ENCODE results near the gene BMP6.
"Not testable (repeated sequence)": the region's sequence is repeated elsewhere in the genome, so short reads cannot be mapped to it uniquely, and the experiment has no call there.

Gene BMP6

DNA sequence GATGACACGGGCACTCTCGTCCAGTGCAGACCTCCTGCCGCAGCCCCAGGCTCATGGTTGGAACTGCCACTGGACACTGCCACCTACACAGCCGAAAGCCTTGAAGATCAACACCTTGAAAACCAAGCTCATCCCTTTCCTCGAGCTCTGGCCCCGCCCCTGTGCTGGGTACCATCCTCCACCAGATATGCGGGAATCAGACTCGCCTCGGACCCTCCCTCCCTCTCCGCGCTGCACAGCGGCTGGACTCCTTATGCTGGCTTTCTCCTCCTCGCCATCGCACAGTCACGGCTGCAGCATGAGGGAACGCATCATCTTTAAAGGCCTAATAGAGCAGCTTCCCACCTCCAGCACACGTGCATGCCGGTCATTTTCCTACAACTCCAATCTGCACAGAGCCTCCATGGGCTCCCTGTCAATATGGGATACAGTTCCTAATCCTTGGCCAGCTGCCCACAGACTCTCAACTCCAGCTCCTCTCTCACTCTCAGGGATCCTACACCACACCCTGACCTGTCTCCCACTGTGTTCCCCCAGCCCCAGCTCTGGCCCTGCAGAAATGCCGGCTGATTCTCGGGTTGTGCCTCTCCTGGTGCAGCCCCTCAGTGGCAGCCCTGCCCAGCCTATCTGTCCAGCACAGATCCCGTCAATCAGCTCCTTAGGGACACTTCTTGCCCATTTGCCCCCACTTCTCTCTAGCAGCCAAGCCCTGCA, 161.5 kb downstream of the BMP6 start:
- DNase-seq (ENCODE audit: low read depth), result no peak

DNA sequence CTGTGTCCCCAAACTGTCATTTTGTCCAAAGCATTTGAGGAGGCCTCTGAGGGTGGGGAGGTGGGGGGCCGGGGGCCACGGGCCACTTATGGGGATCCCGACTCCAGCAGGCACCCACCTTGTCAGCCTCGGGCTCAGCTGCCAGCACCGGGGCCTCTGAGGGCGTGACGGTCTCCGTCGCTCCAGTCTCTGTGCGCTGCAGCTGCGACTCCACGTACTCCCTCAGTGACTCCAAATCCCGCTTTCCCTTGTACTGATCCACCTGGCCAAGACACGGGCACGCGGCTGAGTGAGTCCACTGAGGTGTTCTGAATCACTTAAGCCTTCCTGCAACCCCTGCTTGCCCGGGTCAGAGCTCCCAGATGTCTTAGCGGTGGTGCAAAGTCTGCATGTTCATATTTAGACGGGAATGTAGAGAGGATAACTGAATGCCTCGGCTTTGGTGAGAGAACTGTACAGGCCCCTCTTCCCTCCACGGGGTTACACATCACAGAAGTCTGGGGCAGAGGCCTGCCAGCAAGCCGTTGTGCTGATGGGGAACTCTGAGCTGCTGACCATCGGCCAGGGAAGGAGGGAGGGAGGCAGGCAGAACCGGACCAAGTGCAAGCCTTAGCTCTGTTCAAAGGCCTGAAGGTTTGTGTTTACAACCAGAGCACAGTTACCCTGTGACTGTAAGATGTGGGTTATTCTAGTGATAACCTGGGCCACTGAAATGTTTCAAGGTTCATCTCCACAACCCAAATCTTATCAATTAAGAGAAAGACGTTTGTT, 162.9 kb downstream of the BMP6 start:
- no peak for DNase-seq (ENCODE audit: low read depth)

DNA sequence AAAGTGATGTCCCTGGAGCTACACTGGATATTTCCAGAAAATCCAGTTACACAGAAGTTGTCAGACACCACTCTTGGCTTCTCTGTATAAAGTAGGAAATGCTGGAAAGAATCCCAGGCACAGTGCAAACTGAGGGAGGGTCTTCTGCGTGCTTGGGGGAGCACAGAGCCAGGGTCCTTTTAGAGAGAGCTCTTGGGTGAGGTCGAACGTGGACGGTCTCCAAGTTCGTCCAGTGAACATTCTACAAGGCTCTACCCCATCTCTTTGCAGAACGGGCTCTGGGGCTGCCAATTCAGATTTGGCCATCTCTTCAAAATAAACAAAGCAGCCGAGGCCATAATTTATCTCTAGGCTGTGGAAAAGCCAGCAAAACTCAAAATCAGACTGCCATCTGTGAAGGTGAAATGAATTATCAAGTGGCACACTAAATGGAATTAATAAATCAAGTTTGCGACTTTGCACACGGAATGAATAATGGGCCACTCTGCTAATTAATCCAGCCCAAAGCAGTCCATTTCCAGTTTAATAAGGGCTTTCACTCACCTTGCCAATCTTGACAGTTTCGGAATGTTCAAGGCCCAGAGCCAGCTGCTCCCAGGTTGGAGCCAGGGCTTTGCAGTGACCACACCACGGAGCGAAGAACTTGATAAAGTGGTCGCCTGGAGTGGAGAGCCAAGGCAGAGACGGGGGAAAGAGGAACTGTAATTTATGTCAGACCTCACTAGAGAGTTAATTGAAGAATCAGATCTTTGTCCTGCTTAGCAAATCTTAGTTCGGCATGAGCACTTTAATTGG, 165.4 kb downstream of the BMP6 start:
- DNase-seq (ENCODE audit: low read depth), result no peak

DNA sequence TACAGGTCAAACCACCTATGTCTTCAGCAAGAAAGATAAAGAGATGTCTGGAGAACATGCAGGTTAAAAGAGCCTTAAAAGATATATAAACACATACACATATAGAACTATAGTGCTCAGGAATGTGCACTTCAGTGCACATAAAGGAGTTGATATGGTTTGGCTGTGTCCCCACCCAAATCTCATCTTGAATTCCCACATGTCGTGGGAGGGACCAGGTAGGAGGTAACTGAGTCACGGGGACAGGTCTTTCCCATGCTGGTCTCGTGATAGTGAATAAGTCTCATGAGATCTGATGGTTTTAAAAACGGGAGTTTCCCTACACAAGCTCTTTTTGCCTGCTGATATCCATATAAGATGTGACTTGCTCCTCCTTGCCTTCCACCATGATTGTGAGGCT, 166.5 kb downstream of the BMP6 start:
- not testable (repeated sequence) for DNase-seq (ENCODE audit: low read depth)

DNA sequence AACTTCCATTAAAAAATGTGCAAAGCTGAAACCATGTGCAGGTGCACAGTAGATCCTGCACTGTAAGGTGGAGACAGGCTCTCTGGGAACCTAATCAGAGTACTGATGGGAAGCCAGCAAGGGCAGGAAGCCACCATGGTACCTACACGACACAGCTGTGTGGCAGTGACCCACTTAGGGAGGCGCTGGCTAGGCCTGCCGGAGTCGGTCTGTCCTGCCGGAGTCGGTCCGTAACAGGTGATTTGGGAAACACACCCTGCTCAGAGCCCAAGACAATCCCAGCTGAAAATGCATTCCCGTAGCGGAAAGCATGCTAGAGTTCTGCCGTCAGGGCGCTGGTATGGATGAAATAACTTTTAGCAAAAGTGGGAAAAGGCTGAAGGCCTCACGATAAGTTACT, 167.4 kb downstream of the BMP6 start:
- DNase-seq (ENCODE audit: low read depth), result no peak

DNA sequence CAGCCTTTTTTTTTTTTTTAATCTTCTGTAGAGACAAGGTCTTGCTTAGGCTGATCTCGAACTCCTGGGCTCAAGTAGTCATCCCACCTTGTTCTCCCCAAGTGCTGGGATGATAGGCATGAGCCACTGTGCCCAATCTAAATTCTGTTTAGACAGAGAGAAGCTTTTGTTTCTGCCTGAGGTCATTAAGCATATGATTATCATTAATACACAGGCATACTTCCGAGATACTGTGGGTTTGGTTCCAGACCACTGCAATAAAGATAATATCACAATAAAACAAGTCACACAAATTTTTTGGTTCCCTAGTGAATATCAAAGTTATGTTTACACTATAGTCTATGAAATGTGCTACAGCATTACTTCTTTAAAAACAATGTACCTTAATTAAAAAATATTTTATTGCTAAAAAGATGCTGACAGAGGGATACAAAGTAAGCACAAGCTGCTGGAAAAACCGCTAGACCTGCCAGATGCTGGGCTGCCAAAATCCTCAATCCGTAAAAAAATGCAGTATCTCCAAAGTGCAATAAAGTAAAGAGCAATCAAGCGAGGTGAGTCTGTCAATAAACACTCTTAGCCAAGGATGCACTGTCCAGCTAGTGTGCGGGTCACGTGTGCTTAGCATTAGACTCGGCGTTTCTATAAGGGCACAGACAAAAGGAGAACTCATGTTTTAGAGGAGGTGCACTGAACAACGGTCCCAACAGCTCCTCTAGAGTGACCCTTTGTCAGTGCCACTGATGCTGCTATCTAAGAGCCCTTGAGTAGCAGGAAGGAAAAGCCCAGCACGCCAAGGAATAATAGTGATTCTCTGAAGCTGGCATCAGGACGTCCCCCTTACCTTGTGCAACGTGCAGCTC, 168.6 kb downstream of the BMP6 start:
- no peak for DNase-seq (ENCODE audit: low read depth)

DNA sequence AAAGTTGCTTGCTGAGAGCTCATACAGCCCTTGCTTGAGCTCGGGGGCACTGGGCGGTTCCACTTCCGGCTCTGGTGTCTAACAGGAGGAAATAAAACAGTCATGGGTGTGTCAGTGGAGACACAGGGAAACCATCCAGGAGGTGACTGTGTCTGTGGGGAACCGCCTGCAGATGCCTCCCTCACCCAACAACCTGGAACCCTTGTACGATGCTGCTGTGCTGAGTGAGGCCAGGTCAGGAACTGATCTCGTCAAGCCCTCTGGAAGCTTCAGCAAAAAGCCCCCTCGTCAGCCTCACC, 169.2 kb downstream of the BMP6 start:
- no peak for DNase-seq (ENCODE audit: low read depth)

DNA sequence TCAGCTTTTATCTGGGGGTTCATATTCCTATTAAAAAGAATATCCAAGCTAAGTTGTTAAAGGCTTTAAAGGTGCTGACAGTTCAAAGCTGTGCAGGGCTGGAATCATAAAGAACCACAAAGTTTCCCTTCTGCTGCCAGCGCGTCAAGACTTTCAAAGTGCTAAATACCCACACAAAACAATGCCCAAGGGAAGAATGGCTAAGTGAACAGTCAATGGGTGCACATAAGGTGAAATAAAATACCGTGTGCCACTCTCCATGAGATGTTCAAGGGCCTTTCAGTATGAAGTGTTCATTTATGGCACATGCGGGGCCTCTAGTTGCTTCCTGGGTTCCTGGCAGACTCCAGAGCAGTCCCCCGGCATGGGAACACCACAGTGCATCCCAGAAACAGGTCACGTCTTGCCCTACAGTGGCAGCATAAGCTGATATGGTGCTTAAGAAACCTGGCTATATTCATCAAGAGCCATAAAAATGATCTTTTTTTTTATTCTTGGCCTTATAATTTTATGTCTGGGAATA, 170.6 kb downstream of the BMP6 start:
- DNase-seq (ENCODE audit: low read depth), result no peak

DNA sequence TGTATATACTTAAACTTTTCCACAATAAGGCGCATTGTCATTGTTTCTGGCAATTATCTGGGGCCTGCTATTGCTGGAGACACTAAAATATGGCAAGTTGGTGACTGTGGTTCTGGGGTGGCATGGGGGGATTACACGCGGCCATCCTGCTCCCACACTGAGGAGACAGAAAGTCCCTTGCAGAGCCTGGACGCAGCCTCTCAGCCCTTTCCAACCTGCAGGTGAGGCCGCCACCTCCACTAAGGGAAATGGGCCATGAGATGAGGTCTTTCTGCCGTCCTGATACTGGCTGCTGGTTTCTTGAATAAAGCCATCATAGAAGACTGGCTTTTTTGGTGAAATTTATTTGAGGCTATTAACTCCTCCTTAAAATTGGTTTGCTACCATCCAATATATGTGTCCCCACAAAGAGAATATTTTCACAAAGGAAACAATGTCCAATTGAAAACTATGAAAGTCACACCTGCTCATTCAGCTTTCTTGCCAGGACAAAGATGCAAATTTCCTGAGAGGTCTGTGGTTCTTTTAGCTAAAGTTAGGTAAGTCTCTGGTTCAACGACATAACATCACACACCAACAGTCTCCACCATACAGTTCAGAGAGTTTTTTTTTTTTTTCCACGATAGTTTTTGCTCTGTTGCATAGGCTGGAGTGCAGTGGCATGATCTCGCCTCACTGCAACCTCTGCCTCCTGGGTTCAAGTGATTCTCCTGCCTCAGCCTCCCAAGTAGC, 171.7 kb downstream of the BMP6 start:
- no peak for DNase-seq (ENCODE audit: low read depth)

DNA sequence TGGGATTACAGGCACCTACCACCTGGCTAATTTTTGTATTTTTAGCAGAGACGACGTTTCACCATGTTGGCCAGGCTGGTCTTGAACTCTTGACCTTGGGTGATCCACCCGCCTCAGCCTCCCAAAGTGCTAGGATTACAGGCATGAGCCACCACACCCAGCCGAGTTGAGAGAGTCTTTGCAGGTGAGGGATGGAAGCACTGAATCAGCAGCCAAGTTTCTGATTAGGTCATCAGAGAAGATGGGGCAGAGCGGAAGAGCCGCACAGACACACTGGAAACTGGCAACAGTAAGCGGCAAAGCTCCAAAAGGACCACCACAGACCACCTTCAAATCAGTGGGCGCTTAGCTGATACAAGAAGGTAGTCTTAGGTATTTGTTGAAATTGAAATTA, 172.3 kb downstream of the BMP6 start:
- not testable (repeated sequence) for DNase-seq (ENCODE audit: low read depth)

DNA sequence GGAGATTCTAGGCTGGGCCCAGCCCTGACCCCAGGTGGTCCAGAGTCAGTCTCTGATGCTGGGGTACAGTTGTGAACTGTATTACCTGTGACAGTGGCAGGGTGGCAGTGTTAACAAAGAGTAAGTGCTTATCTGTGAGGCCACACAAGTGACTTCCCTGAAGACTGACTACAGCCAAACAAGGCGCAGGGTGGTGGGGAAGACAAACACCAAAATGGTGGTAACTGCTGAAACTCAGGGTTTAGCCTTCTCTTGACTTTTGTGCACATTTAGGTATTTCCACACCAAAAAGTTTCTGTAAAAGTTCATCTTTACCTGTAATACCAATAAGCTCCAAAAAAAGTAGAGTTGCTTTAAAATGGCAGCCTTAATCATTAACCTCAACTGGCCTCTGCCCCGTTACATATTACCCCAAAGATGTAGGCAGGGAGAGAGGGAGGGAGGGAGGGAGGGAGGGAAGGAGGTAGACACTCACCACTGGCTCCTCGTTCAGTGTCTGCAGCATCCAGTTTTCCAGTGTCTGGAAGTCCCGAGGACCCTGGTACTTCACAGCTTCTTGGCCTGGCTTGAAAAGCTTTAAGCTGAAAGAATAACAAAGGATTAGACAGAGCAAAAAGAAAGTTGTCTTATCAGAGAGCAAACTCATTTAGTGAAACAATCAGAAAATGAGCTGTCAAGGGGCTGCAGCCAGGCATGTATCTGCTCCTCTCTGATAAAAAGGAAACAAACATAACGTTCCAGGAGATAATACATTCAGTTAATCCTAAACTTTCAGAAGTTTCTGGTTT, 173.4 kb downstream of the BMP6 start:
- no peak for DNase-seq (ENCODE audit: low read depth)

DNA sequence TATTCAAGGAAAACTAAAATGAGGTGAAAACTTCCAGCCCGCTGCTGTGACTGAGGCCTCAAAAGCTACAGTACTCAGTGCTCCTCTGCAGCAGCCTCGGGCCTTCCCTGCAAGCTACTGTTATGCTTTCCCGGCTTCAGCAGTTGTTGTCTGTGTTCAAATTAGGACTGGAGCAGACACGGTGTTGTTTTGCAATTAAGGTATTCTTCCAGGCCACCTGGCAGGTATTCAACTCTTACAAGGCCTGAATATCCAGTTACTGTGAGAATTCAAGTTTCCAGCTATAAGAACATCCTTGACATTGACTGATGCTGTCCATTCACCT, 174.0 kb downstream of the BMP6 start:
- DNase-seq (ENCODE audit: low read depth), result no peak

DNA sequence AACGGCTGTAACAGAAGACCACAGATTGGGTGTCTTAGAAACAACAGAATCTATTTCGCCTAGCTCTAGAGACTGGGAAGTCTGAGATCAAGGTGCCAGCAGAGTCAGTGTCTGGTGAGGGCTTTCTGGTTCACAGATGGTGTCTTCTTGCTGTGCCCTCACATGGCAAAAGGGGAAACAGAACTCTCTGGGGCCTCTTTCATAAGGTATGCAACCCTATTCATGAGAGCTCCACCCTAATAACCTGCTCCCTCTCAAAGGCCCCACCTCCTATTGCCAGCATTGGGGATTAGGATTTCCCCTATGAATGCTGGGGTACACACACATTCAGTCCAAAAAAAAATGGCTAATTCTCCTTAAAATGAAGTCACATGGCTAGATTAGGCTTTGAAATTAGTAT, 174.7 kb downstream of the BMP6 start:
- no peak for DNase-seq (ENCODE audit: low read depth)

DNA sequence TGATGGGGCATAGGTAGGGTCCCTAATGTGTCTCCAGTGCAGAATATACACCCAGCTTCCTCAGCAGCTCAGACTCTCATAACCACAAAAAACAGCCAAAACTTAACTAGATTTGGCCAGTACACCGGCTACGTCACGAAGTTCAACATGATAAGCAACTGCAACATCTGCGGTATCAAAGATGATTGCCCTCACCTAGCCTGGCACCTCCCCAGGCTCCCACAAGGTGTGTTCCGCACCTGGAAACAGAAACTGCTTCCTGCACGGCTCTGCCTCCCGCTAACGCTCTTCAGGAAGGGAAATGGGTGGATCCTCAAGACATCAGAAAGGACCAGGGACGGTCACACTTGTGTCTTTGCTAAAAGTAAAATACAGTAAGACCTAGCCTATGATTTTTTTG, 175.2 kb downstream of the BMP6 start:
- no peak for DNase-seq (ENCODE audit: low read depth)

DNA sequence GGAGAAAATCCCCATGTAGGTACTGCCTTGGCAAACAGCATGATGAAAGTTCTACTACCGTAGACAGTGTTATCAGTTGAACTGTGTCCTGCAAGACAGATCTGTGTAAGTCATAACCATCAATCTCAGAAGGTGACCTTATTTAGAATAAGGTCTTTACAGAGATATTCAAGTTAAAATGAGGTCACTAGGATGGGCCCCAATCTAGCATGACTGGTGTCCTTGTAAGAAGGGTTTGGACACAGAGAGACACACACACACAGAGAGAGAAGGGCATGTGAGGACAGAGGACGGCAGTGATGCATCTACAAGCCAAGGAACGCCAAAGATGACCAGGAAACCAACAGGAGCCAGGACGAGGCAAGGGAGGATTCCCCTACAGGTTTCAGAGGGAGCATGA, 175.9 kb downstream of the BMP6 start:
- DNase-seq (ENCODE audit: low read depth), result no peak

DNA sequence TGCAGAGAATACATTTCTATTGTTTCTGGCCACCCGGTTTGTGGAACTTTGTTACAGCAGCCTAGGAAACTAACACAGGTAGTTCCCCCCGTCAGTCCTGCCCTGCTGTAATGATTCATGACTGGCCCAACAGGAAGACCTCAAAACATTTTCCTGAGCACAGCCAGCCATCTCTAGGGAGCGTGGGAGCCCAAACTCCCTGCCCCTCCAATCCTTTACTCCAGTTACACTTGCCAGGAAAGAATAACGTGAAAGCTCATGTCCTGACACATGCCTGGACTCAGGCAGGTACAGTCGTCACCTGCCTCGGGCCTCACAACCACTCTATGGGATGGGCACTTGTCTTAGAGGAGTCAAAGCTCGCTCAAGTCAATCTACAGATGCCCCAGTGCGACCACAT, 176.3 kb downstream of the BMP6 start:
- DNase-seq (ENCODE audit: low read depth), result no peak

DNA sequence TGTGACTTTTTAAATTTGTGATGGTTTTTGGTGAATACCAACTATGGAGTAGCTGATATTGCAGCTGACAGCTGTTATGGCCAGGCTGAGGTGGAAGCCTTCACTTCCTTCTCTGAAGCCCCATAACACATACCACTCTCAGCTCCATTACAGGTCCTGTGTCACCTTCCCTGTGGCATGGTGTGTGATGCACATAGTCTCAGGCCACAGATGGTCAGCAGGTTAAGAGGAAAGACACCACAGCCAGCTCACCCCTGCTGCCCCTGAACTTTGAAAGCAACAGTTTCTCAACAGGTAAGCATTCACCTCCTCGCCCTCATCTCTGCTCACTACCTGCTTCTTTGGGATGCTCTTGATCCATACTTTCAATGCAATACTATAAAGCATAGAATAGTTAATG, 177.0 kb downstream of the BMP6 start:
- DNase-seq (ENCODE audit: low read depth), result no peak

DNA sequence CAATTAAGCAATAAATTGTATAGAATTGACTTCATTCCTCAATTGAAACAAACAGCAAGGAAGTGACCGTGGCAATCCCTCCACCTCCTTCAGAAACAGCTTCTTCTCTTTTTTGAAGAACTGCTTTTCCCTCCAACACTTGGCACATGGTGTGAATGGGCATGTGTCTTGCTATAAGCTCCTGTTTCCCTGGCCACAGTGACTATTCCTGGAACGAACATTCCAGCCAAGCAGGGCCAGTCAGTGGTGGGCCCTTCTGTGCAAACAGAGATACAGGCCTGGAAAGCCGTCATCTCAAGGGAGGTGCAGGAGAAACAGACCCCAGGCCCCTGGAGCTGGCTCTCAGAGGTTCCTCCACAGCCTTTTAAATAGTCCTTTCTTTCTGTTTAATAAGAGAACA, 177.8 kb downstream of the BMP6 start:
- no peak for DNase-seq (ENCODE audit: low read depth)

DNA sequence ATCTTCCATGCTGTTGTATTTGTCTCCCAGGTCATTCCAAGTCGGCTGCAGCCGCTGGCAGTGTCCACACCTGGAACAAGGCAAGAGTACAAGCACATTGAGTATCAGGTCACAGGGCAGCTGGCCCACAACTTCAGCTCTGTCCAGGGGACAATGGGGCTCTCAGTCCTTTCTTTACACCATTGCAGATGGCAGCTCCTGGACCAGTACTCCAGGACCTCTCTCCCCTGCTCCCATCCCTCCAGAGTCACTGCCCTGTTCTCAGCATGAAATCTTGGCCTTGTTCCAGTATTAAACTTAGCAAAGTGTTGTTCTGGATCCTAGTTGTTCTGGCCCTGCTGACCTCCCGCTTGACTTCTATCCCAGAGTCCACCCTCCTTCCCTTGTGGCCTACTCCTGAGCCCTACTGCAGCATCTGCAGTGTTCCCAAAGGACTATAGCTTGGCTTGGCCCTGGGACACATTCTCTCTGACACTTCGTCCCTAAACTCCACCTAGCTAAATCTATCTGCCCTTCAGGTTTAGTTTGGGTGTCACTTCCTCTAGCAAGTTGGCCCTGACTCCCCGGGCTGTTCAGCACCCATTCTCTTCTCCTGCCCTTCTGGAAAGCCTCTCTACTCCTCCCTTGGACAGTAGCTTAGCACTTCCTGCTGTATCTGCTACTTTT, 178.9 kb downstream of the BMP6 start:
- no peak for DNase-seq (ENCODE audit: low read depth)

DNA sequence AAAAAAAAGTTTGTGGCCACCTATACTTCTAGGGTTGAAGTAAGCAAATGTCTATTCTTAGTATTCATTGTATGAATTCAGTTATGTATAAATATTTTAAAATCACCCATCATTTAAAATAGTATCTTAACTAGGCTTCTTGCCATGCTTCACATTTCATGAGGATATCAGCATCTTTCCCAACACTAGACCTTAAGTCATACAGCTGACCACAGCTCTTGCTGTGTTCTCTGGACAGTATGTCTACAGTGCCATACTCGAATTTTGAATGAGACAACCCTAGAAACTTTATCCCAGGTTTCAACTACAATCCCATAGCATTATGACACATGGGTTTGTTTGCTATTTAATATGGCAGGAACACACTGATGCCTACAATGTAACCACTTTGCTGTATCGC, 179.5 kb downstream of the BMP6 start:
- DNase-seq (ENCODE audit: low read depth), result no peak
